Ureter (tissue), 1 donor: ENCODE data around the gene ZSCAN25. TPM values are rescaled to one million over a fixed set of nuclear protein-coding genes. Genes with fewer than 3 reads are reported as not detected.
"Not testable (repeated sequence)": the region's sequence is repeated elsewhere in the genome, so short reads cannot be mapped to it uniquely, and the experiment has no call there.

Experiments
- DNase-seq: peaks from one replicate; pipeline ENCODE4 v3.0.0-alpha.2; 2020; ENCODE audit warnings: low spot score
- total RNA-seq: library from RNA; stranded (reverse); gene quantifications from one replicate; pipeline ENCODE4 v1.2.4, GENCODE V29; 2023
- donor health status: DM: yes; HTN: yes; CAD: no.

ZSCAN25 gene
- total RNA-seq, 1 donor from 2014 or later: 23.1 TPM

DNA sequence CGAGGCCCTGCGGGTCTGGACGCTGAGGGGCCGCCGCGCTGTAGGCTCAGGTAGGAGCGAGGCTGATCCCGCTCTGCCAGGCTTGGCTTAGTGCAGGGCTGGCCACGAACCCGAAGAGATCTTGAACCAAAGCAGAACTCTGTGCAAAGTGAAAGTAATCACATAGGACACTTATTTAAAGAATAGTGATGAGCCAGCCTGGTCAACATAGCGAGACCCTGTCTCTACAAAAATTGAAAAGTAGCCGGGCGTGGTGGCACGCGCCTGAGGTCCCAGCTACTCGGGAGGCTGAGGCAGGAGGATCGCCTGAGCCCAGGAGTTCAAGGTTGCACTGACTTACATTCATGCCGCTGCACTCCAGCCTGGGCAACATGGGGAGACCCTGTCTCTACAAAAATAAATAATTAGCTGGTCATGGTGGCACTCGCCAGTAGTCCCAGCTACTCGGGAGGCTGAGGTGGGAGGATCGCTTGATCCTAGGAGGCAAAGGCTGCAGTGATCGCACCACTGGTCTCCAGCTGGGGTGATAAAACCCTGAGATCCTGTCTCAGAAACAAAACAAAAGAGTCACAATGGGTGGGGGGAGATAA, 541 bp downstream of the ZSCAN25 start:
- DNase-seq: no peak

DNA sequence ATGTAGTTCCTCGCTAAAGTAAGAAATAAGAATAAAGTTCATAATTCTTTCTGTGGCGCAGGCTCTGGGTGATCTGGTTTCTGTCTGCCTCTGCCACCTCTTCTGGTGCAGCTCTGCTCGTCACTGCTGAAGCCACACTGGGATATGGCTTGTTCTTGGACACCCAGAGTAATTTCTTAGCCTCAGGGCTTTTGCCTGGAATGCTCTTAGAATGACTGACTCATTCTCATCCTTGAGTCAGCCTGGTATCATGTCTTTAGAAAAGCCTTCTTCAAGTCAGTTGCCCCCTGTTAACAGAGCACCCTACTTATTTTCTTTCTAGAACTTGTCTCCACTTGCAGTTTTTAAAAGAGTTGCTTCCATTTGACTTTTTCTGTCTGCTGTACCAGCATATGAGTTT, 2.0 kb downstream of the ZSCAN25 start:
- no peak for DNase-seq

DNA sequence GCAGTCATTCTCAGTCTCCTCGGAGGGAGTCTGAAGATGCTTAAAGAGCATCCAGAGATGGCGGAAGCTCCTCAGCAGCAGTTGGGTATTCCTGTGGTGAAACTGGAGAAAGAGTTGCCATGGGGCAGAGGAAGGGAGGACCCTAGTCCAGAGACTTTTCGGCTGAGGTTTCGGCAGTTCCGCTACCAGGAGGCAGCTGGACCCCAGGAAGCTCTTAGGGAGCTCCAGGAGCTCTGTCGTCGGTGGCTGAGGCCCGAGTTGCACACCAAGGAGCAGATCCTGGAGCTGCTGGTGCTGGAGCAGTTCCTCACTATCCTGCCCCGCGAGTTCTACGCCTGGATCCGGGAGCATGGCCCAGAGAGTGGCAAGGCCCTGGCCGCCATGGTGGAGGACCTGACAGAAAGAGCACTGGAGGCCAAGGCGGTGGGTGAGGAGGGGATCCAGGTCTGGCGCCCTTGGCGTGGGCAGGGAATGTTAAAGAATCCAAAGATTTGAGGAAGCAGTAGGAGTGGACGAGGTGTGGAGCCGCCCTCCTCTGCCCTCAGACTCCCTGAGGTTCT, 2.9 kb downstream of the ZSCAN25 start:
- DNase-seq: no peak

DNA sequence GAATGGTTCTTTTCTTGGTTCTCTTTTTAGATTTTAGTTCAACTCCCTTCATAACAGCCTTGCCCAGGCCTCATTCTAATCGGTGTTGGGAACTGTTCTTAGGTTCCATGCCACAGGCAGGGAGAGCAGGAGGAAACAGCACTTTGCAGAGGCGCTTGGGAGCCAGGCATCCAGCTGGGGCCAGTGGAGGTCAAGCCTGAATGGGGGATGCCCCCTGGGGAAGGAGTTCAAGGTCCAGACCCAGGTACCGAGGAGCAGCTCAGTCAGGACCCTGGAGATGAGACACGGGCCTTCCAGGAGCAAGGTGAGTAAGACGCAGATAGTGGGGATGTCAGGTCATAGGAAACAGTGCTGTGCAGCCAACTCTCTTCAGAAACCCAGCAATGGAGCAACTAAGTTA, 4.5 kb downstream of the ZSCAN25 start:
- no peak for DNase-seq

- no peak for DNase-seq
These were observed 5.8 kb downstream of the ZSCAN25 start for GRCh38 chr7:99622596-99622995.

GRCh38 chr7:99623091-99623693, 6.4 kb downstream of the ZSCAN25 start:
- no peak for DNase-seq

- no peak for DNase-seq
These were observed 7.1 kb downstream of the ZSCAN25 start for GRCh38 chr7:99623702-99624447.

DNA sequence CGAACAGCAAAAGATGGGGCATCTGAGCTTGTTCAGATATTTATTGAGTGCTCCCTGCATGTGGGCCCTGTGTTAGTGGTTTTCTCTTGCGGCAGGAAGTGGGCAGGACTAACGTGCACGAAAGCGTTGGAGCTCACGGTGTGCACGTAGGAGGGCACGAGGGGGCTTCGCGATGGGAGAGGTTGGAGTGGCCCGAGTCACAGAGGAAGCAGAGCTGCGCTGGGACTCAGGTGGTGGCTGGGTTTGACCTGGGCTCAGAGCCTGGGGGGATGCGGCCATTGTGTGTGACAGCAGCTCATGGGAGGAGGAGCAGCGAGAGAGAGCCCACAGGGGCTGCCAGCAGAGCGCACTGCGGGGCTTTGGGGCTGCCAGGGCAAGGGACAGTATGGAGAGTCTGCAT, 7.7 kb downstream of the ZSCAN25 start:
- no peak for DNase-seq

- DNase-seq: no peak
These were observed 8.6 kb downstream of the ZSCAN25 start for GRCh38 chr7:99625321-99625720.

GRCh38 chr7:99625961-99626360, 9.2 kb downstream of the ZSCAN25 start:
- DNase-seq: no peak

DNA sequence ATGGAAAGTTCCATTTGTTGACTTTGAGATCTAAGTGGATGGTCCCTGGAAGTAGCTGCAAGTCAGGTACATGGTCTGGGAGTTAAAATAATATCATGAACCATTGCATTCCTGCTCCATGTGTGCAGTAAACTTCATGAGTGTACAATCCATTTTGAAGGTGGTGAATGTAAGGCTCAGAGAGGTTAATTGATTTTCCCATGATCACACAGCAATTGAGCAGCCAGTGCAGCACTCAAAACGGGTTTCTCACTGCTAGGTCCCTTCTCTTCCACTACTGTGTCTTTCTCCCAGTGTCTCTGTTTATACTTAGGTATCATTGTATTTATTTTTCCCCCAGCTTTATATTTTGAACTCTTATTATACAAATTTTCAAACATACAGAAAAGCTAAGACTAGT, 9.9 kb downstream of the ZSCAN25 start:
- no peak for DNase-seq

GRCh38 chr7:99627513-99627912, 10.8 kb downstream of the ZSCAN25 start:
- DNase-seq: no peak

GRCh38 chr7:99628471-99629465, 12.0 kb downstream of the ZSCAN25 start:
- DNase-seq: no peak

- no peak for DNase-seq
These were observed 12.9 kb downstream of the ZSCAN25 start for GRCh38 chr7:99629643-99630042.

DNA sequence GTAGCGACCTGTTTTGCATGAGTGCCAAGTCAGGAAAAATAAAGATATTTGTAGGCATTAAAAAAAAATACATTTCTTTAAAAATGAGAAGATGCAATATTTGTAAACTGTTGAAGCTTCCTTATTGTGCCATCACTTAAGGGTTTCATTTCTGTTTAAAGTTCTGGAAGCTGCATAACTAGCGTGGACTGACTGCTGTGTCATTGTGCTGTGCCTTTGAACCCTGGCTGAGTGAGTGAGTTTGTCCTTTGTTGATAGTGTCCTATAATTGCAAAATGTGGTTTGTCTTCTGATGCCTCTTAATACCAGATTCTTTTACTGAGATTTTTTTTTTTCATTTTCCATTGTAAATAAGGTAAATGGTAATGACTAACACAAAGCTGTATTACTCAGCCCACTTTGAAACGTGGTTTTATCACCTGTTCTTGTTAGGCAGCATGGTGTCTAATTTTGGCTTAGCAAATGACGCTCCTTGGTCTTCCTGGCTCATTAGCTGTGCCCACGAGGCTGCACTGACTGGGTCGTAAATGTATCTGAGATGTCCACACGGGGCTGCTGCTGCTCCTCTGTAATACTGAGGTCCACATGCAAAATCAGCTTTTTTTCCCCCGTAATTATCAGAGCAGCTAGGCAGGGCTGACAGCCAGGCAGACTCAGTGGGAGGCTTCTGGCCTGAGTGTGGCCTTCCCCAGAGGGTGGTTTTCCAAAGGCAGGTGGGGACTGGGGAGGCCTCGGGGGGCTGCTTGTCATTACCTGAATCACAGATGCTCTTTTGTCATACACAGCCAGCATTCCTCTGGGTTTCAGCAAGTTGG, 14.8 kb downstream of the ZSCAN25 start:
- no peak for DNase-seq

GRCh38 chr7:99637414-99637813, 20.7 kb downstream of the ZSCAN25 start:
- DNase-seq: not testable (repeated sequence)

- no peak for DNase-seq
These were observed 22.0 kb downstream of the ZSCAN25 start for GRCh38 chr7:99638731-99639130.

GRCh38 chr7:99639267-99639666, 22.5 kb downstream of the ZSCAN25 start:
- no peak for DNase-seq

DNA sequence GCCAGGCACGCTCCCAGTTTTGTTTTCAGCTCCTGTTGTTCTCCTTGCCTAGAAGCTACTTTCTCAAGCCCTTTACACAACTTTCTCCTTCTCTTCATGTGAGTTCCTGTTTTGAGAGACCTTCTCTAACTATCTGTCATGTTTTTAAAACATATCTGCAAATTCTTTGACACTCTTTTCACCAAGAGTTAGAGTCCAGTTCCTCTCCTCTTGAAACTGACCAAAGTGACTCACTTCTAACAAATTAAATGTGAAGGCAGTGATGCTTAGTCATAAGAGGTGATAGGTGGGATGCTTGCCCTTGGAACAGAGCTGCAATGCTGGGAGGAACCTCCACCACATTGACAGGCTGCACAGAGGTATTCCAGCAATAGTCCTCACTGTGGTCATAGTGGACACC, 25.3 kb downstream of the ZSCAN25 start:
- no peak for DNase-seq

DNA sequence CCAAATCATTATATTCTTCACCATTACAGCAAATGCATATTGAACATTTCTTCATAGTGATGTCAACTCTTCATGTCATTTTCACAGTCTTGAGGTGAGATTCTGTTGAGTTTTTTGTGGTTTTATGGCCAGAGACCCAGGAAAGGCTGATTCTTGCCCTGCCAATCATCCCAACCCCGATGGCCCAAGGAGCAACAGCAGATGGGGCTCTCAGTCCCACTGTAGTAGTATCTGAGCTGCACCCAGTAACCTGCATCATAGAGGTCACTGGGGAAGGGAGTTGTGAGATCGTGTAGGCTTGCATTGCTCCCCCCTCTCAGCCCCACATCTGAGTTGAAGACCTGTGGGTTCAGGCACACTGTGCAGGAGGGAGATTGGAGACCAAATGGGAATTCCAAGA, 26.7 kb downstream of the ZSCAN25 start:
- DNase-seq: no peak

DNA sequence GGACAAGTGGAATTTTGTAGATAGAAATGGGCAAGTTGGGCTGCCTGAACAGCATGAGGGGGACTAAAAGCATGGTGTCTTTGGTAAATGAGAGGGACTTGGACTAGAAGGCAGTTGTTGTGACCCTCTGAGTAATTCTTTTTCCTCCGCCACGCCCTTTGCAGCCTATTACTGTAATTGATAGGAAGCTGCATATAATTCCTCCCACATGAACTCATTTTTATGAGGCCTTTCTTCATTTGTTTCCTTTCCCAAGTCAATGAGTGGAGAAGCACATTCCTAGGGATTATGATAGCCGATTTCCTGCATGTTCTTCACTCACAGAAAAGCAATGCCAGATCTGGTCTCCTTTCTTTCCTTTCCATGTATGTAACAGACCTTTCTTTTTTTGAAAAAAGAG, 27.7 kb downstream of the ZSCAN25 start:
- DNase-seq: no peak
